GM18508 (cell line): ENCODE measurements around the gene STK17A.
A peak's percentile ranks its signal among the peaks of the same experiment; 100 is the strongest.
"Not testable (repeated sequence)": the region's sequence is repeated elsewhere in the genome, so short reads cannot be mapped to it uniquely, and the experiment has no call there.

Experiments used
- ATAC-seq: cut with Tn5 transposase; IDR thresholded peaks from one replicate; pipeline ENCODE4 v1.9.1; 2021; ENCODE audit warnings: moderate number of reproducible peaks; ENCODE audit not compliant: insufficient read depth, unreplicated experiment

Gene STK17A

GRCh38 chr7:43650457-43651052 lies 67.6 kb downstream of the STK17A start:
- ATAC-seq = no peak

DNA sequence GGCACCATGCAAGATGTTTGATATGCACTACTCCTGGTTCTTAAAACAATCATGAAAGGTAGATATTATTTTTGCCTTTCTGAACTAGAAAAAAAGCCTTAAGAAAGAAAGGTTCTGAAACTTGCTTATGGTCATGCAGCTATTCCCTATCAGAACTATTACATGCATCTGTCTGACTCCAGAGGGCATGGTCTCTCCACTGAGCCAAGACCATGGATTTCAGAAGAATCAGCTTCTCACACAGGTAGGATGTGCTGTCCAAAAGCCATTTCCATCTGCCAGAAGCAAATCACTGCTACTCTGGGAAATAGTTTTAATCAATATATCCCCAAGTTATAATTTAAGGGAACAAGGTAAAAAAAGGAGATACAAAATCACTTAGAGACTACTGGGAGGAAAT lies 69.5 kb downstream of the STK17A start:
- ATAC-seq = no peak

DNA sequence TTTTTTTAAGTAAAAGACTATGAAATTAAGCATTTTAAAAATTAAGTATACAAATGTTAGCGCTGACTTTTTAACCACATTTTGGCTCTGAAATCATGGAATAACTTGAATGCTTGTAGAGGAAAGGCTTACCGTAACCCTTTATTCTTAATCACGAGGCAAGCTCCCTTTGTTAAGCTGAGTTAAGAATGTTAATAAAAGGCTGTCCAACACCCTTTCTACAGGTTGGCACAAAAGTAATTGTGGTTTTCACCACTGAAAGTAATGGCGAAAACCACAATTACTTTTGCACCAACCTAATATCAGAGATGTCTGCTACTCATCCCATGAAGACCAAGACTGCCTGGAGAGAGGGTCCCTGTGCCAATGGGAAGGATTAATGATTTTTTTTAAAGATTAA lies 70.6 kb downstream of the STK17A start:
- ATAC-seq = no peak

DNA sequence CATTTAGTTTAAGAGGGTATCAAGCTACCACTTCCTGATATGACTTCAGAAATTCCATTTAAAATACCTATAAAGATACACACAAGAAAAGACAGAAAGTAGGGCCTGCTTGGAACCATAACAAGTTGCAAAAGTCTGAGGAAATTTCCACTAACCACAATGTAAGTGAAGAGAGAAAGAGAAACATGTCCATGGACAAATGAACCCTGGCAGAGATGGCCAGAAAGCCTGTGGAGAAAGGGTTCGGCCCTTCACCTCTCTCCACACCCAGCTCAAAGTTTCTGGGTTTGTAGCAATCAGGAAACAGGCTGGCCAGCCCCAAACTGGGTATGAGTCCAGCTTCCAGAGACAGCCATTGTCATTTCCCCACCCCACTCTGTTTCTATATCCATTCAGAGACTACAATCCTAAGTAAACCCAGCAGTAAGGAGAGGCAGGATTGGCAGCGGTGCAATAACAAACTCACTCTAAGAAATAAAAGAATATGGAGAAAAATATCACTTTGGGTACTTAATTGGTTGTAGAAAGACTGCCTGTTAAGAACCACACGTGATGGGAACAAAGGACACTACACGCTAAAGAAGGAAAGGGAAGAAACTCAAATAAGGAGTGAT lies 71.1 kb downstream of the STK17A start:
- ATAC-seq = no peak

- no peak for ATAC-seq
Measured at GRCh38 chr7:43655584-43655983, 72.7 kb downstream of the STK17A start.

DNA sequence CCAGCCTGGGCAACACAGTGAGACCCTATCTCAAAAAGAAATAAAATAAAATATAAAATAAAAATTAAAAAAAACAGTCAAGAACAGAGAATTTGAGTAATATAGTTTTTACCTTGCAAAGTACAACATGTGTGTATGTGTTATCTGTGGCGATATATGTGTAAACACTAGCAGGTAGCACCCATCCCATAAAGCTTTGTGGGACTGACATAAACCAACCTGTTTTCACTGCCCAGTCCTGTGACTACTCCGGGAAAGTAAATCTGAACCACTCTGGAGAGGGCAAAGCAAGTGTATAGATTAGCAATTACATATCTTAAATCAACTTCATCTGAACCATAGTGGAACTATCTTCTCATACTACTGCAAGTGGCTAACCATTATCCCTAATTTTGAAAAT lies 74.1 kb downstream of the STK17A start:
- no peak for ATAC-seq

GRCh38 chr7:43658718-43659548 lies 76.0 kb downstream of the STK17A start:
- ATAC-seq = peak; percentile 61

GRCh38 chr7:43659549-43659896 lies 76.6 kb downstream of the STK17A start:
- no peak for ATAC-seq

DNA sequence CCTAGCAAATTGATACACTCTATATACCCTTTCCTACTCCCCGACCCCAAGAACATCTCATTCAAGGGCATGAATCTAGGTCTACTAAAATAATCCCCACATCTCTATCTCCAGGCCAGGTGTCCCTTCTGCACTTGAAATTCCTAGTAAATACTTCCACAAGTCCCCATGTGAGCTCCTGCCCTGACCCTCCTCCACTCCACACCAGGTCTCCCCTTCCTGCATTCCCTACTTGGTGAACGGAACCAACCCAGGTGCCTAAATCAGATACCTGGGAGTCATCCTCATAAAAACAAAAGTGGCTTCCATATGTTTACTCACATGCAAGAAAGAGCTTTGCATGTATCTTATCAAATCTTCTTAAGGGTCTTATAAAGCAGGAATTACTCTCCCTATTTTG lies 77.2 kb downstream of the STK17A start:
- ATAC-seq = no peak

DNA sequence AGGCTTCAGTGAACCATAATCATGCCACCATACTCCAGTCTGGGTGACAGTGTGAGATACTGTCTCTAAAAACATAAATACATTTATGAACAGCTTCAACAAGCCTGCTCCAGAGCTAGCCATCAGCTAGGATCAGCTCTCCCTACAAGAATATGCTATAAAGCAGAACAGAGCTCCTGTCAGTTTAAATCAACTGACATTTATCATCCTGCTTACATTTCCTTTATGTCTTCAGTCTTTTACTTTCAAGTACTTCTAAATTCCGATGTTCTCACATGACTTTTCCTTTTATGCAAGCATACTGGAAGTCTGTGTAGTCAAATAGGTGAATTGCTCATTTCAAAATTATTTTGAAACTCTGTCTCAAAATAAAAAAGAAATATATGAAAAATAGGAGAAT lies 81.8 kb downstream of the STK17A start:
- no peak for ATAC-seq

DNA sequence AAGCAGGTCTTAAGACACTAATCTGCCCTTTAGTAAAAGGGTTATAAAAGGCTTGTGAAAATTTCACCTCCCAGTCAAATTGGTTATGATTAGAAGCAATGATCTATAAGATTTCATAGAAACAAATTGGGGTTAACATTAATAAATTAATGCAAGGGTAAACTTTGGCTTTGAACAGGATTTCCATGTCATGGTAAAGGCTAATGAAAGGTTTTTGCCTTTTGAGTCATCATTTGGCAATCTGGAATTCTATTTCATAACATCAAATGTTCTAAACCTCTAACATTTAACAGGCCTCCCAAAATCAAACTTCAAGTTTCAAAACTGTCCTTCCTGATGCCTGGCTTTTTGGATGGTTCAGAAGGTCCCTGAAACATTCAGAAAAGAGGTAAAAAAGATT lies 84.0 kb downstream of the STK17A start:
- ATAC-seq = no peak

DNA sequence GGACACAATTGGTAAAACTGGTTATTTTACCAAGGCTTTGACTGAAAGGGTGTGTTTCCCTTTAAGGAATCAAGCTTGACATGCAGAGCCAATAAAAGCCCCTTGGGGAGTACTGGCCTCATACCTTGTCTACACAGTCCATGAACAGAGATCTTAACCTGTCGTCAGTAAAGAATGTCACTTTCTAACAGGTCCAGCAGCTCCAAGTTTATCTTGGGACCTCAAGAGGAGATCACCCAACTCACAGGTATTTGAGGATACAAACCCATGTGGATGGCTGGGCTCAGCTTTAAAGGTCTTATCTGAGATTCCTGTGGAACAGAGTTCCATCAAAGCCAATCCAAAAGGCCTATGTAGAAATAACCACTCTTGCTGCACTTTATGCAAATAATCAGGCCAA lies 85.1 kb downstream of the STK17A start:
- ATAC-seq = no peak

DNA sequence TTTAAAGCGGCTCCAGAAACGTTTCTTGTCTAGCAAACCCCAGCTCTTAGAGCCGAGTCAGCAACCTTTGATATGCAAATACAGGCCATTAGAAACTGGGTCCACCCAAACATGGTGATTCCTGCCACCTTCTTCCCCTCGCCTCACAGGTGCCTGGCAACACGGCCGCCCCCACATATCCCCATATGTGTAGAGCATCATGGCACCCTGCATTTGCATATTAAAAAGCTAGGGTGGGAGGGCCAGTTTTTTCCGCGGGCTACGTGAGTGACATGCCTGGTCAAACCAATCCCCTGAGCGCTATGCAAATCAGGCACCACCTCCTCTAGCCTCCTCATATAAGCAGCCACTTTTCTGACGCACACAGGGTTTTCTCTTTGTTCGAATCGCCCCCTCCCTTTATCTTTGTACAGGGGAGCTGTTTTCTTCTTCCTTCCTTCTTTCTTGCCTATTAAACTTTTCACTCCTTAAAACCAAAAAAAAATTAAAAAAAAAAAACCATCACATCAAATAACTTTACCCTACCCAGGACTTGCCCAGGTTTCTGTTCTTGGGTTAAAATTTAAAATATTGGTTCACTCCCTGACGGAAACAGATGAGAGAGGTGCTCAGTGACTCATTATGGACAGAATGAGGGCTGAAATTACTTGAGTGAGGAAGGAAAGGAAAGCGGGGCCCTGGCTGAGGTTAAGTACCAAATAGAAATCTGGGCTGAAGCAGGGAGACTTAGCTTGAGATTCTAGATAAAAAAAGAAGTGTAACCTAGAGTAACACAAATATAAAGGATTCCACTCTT lies 86.6 kb downstream of the STK17A start:
- no peak for ATAC-seq

- ATAC-seq = no peak
Measured at GRCh38 chr7:43671521-43671920, 88.6 kb downstream of the STK17A start.

DNA sequence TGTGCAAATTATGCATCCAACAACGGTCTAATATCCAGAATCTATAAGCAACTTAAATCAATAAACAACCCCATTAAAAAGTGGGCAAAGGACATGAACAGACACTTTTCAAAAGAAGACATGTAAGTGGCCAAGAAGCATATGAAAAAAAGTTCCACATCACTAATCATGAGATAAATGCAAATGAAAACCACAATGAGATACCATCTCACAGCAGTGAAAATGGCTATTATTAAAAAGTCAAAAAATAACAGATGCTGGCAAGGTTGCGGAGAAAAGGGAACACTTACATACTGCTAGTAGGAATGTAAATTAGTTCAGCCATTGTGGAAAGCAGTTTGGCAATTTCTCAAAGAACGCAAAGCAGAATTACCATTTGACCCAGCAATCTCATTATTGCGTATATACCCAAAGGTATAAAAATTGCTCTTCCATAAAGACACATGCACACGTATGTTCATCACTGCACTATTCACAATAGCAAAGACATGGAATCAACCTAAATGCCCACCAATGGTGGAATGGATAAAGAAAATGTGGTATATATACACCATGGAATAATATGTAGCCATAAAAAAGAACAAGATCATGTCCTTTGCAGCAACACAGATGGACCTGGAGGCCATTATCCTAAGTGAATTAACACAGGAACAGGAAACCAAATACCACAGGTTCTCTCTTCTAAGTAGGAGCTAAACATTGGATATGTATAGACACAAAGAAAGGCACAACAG lies 90.5 kb downstream of the STK17A start:
- ATAC-seq = not testable (repeated sequence)

- ATAC-seq = no peak
Measured at GRCh38 chr7:43674559-43675436, 91.9 kb downstream of the STK17A start.
